ENCODE data around the gene HS3ST5.

GRCh38 chr6:114055763-114056162 is 287.1 kb downstream of the HS3ST5 start:
- TF ChIP-seq POLR2AphosphoS5 (IDR thresholded peaks at IDR 0.05; ENCODE audit: low read depth, low read length) (no peak), EZH2 (IDR thresholded peaks at IDR 0.05) (no peak), CTCF (IDR thresholded peaks at IDR 0.05 in 2 of 3, conservative IDR thresholded peaks at IDR 0.05 in 1 of 3; ENCODE audit: borderline replicate concordance in 1 of 3, insufficient read depth in 1 of 3, low read depth in 2 of 3, low read length in 2 of 3) (no peak), POLR2A (IDR thresholded peaks at IDR 0.05; ENCODE audit: borderline replicate concordance, extremely low read depth, insufficient read depth, insufficient read length) (no peak), TCF7L2 (IDR thresholded peaks at IDR 0.05; ENCODE audit: borderline replicate concordance, extremely low read depth, insufficient read depth, insufficient read length) (no peak), SP1 (IDR thresholded peaks at IDR 0.05; ENCODE audit: low read depth) (no peak)

Measured in HCT116 (cell line).